ENCODE results near the gene STARD6.
"Not testable (repeated sequence)": the region's sequence is repeated elsewhere in the genome, so short reads cannot be mapped to it uniquely, and the experiment has no call there.

DNA sequence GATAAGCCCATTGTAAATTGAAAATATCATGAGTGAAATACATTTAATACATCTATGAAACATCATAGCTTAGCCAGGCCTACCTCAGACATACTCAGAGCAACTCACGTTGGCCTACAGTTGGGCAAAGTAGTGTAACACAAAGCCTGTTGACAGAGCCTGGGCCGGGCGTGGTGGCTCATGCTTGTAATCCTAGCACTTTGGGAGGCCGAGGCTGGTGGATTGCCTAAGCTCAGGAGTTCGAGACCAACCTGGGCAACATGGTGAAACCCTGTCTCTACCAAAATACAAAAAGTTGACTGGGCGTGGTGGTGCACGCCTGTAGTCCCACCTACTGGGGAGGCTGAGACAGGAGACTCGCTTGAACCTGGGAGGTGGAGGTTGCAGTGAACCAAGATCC is 58.7 kb downstream of the STARD6 start:
- TF ChIP-seq, protein P1, sequence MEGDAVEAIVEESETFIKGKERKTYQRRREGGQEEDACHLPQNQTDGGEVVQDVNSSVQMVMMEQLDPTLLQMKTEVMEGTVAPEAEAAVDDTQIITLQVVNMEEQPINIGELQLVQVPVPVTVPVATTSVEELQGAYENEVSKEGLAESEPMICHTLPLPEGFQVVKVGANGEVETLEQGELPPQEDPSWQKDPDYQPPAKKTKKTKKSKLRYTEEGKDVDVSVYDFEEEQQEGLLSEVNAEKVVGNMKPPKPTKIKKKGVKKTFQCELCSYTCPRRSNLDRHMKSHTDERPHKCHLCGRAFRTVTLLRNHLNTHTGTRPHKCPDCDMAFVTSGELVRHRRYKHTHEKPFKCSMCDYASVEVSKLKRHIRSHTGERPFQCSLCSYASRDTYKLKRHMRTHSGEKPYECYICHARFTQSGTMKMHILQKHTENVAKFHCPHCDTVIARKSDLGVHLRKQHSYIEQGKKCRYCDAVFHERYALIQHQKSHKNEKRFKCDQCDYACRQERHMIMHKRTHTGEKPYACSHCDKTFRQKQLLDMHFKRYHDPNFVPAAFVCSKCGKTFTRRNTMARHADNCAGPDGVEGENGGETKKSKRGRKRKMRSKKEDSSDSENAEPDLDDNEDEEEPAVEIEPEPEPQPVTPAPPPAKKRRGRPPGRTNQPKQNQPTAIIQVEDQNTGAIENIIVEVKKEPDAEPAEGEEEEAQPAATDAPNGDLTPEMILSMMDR (IDR thresholded peaks at IDR 0.05) = not testable (repeated sequence)
- not testable (repeated sequence) for TF ChIP-seq POLR2A (IDR thresholded peaks at IDR 0.05)
